Effector memory CD8-positive, alpha-beta T cell (primary cell): ENCODE results near the gene GATAD2A.
"Not testable (repeated sequence)": the region's sequence is repeated elsewhere in the genome, so short reads cannot be mapped to it uniquely, and the experiment has no call there.

Experiments used
- ATAC-seq: fragments of 150-1000 bp; cut with Tn5 transposase; replicated peaks from 2 replicates; pipeline ENCODE4 v1.10.0; 2021; ENCODE audit warnings: mild to moderate bottlenecking, moderate library complexity
- DNase-seq, 3 experiments: peaks; one replicate each; pipeline ENCODE4 v3.0.0; 2021
- H3K27ac Mint-ChIP-seq, 2 donors: one replicate each; pipeline ENCODE4 v1.8.0; 2022; ENCODE audit warnings: mild to moderate bottlenecking in 2 of 2, mixed read lengths in 2 of 2, moderate library complexity in 2 of 2
- H3K27me3 Mint-ChIP-seq, 2 donors: one replicate each; pipeline ENCODE4 v1.8.0; 2022; ENCODE audit warnings: mixed read lengths in 2 of 2
- H3K36me3 Mint-ChIP-seq: one replicate; pipeline ENCODE4 v1.8.0; 2022; ENCODE audit warnings: mild to moderate bottlenecking, moderate library complexity, mixed read lengths; ENCODE audit not compliant: insufficient read depth
- H3K4me1 Mint-ChIP-seq, 2 donors: one replicate each; pipeline ENCODE4 v1.8.0; 2022; ENCODE audit warnings: low read depth in 2 of 2, mixed read lengths in 2 of 2
- H3K4me3 Mint-ChIP-seq, 2 donors: one replicate each; pipeline ENCODE4 v1.8.0; 2022; ENCODE audit warnings: mild to moderate bottlenecking in 2 of 2, mixed read lengths in 2 of 2, moderate library complexity in 2 of 2
- H3K9me3 Mint-ChIP-seq, 2 donors: one replicate each; pipeline ENCODE4 v1.8.0; 2022; ENCODE audit warnings: mixed read lengths in 2 of 2

GATAD2A gene

GRCh38 chr19:19381007-19381926 lies 24.2 kb upstream of the GATAD2A start:
- Mint-ChIP-seq H3K27me3 (no peaks in the 10 kb centered on the region), H3K27ac (no peak overlapping the region), H3K4me1 (peaks cover 1% of the 10 kb centered on the region in 2 donors), H3K9me3 (no peaks in the 10 kb centered on the region), H3K4me3 (no peak overlapping the region), H3K36me3 (peaks cover 3% of the 10 kb centered on the region)
- ATAC-seq, result no peak
- DNase-seq, result no peak

GRCh38 chr19:19382118-19382517 lies 23.4 kb upstream of the GATAD2A start:
- Mint-ChIP-seq H3K4me1 (peaks cover 10% of the 10 kb centered on the region in 2 donors), H3K9me3 (no peaks in the 10 kb centered on the region), H3K27ac (no peak overlapping the region), H3K36me3 (peaks cover 8% of the 10 kb centered on the region), H3K27me3 (no peaks in the 10 kb centered on the region), H3K4me3 (no peak overlapping the region)
- DNase-seq (no peak), ATAC-seq (no peak)

- H3K27ac Mint-ChIP-seq, result peak overlapping the region; percentile 98 to 99
- H3K27me3 Mint-ChIP-seq, result no peaks in the 10 kb centered on the region
- peak overlapping the region; percentile 99 to 100 for H3K4me3 Mint-ChIP-seq
- DNase-seq (no peak), ATAC-seq (no peak)
- H3K4me1 Mint-ChIP-seq, result peaks cover 30 to 33% of the 10 kb centered on the region in 2 donors
- H3K9me3 Mint-ChIP-seq, result no peaks in the 10 kb centered on the region
- peaks cover 12% of the 10 kb centered on the region for H3K36me3 Mint-ChIP-seq
Measured at GRCh38 chr19:19384486-19384885, 21.0 kb upstream of the GATAD2A start.

- Mint-ChIP-seq H3K27ac (peak overlapping the region; percentile 98 to 99), H3K4me3 (peak overlapping the region; percentile 99 to 100), H3K4me1 (peaks cover 36 to 40% of the 10 kb centered on the region in 2 donors), H3K36me3 (peaks cover 12% of the 10 kb centered on the region), H3K27me3 (no peaks in the 10 kb centered on the region), H3K9me3 (no peaks in the 10 kb centered on the region)
- peak; percentile 98 to 99 (median 98) for DNase-seq
- peak; percentile 82 for ATAC-seq
Measured at GRCh38 chr19:19385131-19385895, 20.2 kb upstream of the GATAD2A start.

- no peaks in the 10 kb centered on the region for H3K9me3 Mint-ChIP-seq
- peak; percentile 16 for ATAC-seq
- peaks cover 16% of the 10 kb centered on the region for H3K36me3 Mint-ChIP-seq
- H3K4me3 Mint-ChIP-seq, result peak overlapping the region; percentile 99 to 100
- H3K27ac Mint-ChIP-seq, result peak overlapping the region; percentile 98 to 99
- H3K27me3 Mint-ChIP-seq, result no peaks in the 10 kb centered on the region
- DNase-seq, result peak in 1 of 3 experiments; percentile 15
- H3K4me1 Mint-ChIP-seq, result peaks cover 44 to 49% of the 10 kb centered on the region in 2 donors
Measured at GRCh38 chr19:19385896-19386869, 19.3 kb upstream of the GATAD2A start.

GRCh38 chr19:19387108-19387507 lies 18.4 kb upstream of the GATAD2A start:
- Mint-ChIP-seq H3K9me3 (no peaks in the 10 kb centered on the region), H3K27me3 (no peaks in the 10 kb centered on the region), H3K4me1 (peaks cover 48 to 54% of the 10 kb centered on the region in 2 donors), H3K36me3 (peaks cover 16% of the 10 kb centered on the region), H3K4me3 (peak overlapping the region; percentile 99 to 100), H3K27ac (peak overlapping the region; percentile 98 to 99)
- ATAC-seq (no peak), DNase-seq (no peak)

- Mint-ChIP-seq H3K27me3 (no peaks in the 10 kb centered on the region), H3K27ac (peak overlapping the region; percentile 83 to 99), H3K4me1 (peaks cover 52 to 64% of the 10 kb centered on the region in 2 donors), H3K36me3 (peaks cover 19% of the 10 kb centered on the region), H3K9me3 (no peaks in the 10 kb centered on the region), H3K4me3 (peak overlapping the region; percentile 99 to 100)
- ATAC-seq, result no peak
- DNase-seq, result no peak
Measured at GRCh38 chr19:19388568-19389555, 16.6 kb upstream of the GATAD2A start.

GRCh38 chr19:19389683-19390082 lies 15.8 kb upstream of the GATAD2A start:
- not testable (repeated sequence) for DNase-seq, ATAC-seq, H3K9me3 Mint-ChIP-seq, H3K27me3 Mint-ChIP-seq
- H3K4me1 Mint-ChIP-seq, result peaks cover 57 to 68% of the 10 kb centered on the region in 2 donors
- H3K4me3 Mint-ChIP-seq, result peak overlapping the region; percentile 21 to 100
- H3K27ac Mint-ChIP-seq, result peak overlapping the region; percentile 33 to 46
- H3K36me3 Mint-ChIP-seq, result peaks cover 20% of the 10 kb centered on the region

GRCh38 chr19:19394333-19394732 lies 11.1 kb upstream of the GATAD2A start:
- H3K27ac Mint-ChIP-seq, result peak overlapping the region; percentile 15 to 78
- peak overlapping the region in 1 of 2 donors; percentile 38 for H3K4me3 Mint-ChIP-seq
- not testable (repeated sequence) for ATAC-seq, DNase-seq, H3K27me3 Mint-ChIP-seq, H3K36me3 Mint-ChIP-seq, H3K9me3 Mint-ChIP-seq
- H3K4me1 Mint-ChIP-seq, result peaks cover 31 to 45% of the 10 kb centered on the region in 2 donors

GRCh38 chr19:19399733-19400433 lies 5.6 kb upstream of the GATAD2A start:
- ATAC-seq, result no peak
- no peak for DNase-seq
- Mint-ChIP-seq H3K4me3 (peak overlapping the region in 1 of 2 donors; percentile 30), H3K27me3 (no peaks in the 10 kb centered on the region), H3K9me3 (no peaks in the 10 kb centered on the region), H3K36me3 (peaks cover 2% of the 10 kb centered on the region), H3K4me1 (peaks cover 17 to 38% of the 10 kb centered on the region in 2 donors), H3K27ac (peak overlapping the region in 1 of 2 donors; percentile 27)

- H3K27ac Mint-ChIP-seq, result peak overlapping the region; percentile 8 to 45
- no peaks in the 10 kb centered on the region for H3K27me3 Mint-ChIP-seq
- H3K4me3 Mint-ChIP-seq, result no peak overlapping the region
- no peak for ATAC-seq
- no peak for DNase-seq
- peaks cover 10% of the 10 kb centered on the region for H3K36me3 Mint-ChIP-seq
- no peaks in the 10 kb centered on the region for H3K9me3 Mint-ChIP-seq
- peaks cover 32 to 49% of the 10 kb centered on the region in 2 donors for H3K4me1 Mint-ChIP-seq
Measured at GRCh38 chr19:19402656-19403372, 2.7 kb upstream of the GATAD2A start.
